ENCODE data around the gene ACADL.

ACADL gene
- 0 reads per million in 3 donors for total RNA-seq

DNA sequence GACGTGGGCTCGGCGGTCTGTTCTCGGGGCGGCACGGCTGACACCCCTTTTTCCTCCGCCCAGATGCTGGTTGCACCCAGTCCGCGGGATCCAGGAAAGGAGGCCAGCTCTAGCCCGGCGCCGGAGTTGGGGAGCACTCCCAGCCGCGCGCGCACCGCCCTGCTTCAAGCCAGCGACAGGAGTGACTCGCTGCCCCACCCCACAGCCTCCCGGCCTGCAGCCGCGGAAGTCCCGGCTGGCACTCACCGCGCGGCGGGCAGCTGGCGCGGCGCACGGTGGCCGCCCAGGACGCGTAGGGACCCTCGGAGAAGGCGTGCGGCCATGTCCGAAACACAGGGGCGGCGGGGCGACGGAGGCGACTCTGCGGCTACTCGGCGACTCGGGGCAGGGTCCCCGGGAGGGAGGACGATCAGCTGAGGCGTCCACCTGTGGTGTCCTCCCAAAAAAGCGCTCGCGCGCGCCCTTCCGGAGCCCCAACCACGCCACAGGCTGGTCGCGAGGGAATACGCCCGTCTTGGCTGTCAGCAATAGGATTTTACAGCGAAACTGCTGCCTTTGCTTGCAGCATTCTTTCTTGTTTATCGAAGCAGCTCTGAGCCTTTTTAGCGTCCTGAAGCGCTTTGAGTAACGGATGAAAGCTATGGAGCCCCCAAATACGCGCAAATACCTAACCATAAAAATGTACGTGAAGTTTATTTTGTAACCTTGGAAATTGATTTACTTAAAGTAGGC, at the start of gene ACADL:
Gene ACADL, minus strand, starts transcription at position 507 of the 732 bp plus-strand sequence. Its CDS starts 184 bp downstream, at position 323.
- no peak within 1 kb of the TSS for H3K4me3 ChIP-seq (ENCODE audit: insufficient read depth, low read depth, low read length, poor library complexity, severe bottlenecking)
- H3K27me3 ChIP-seq (replicated peaks; ENCODE audit: control insufficient read depth, insufficient read depth, low read length, poor library complexity, severe bottlenecking): peaks cover 7% of the 10 kb centered on the region
- H3K27ac ChIP-seq (ENCODE audit: insufficient read depth, low read length, poor library complexity, severe bottlenecking): no peak within 1 kb of the TSS
- H3K36me3 ChIP-seq (ENCODE audit: control insufficient read depth, insufficient read depth, low read length): no peaks in the 10 kb centered on the region
- DNase-seq: no peak
- H3K4me1 ChIP-seq (ENCODE audit: control insufficient read depth, insufficient read depth, low read length, poor library complexity, severe bottlenecking): no peaks in the 10 kb centered on the region
- H3K9me3 ChIP-seq (ENCODE audit: control insufficient read depth, low read length): no peaks in the 10 kb centered on the region

DNA sequence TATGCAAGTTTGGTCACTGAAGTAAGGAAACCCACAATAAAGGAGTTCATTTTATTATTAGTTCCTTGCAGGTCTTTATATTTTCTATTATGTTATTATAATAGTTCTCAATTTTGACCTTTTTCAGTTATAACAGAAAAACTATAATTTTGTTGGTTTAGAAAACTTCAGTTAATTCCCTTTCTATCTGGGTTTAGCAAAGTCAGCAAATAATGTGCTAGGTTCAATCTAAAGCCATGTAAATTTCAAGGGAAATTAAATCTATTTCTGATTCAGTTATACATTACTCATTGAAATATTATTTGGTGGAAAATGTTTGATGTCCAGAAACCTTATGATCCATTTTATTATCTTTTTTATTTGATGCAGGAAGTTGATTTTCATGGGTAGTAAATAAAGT, 46.1 kb upstream of the ACADL start:
- Histone ChIP-seq H3K9me3 (ENCODE audit: control insufficient read depth, low read length) (no peaks in the 10 kb centered on the region), H3K4me3 (ENCODE audit: insufficient read depth, low read depth, low read length, poor library complexity, severe bottlenecking) (no peak overlapping the region), H3K27ac (ENCODE audit: insufficient read depth, low read length, poor library complexity, severe bottlenecking) (no peak overlapping the region), H3K36me3 (ENCODE audit: control insufficient read depth, insufficient read depth, low read length) (no peaks in the 10 kb centered on the region), H3K27me3 (replicated peaks; ENCODE audit: control insufficient read depth, insufficient read depth, low read length, poor library complexity, severe bottlenecking) (no peaks in the 10 kb centered on the region), H3K4me1 (ENCODE audit: control insufficient read depth, insufficient read depth, low read length, poor library complexity, severe bottlenecking) (no peaks in the 10 kb centered on the region)
- DNase-seq: no peak

DNA sequence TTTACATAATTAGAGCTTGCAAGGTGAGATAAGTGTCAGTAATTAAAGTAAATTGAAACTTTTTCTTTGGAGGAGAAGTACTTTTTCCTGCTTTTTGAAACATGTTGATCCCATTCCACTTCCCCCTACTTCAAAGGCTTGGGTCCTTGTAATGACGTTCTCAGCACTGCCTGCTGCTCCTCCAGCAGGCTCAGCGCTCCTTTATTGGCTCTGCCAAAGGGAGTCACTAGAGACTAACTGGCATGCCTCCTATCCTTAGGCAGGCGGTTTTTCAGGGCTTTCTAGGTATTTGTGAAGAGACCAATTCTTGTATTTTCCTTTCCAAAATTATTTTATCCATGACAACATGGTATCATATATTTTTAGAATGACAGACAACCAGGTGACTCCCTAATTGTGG, 43.9 kb upstream of the ACADL start:
- Histone ChIP-seq H3K4me3 (ENCODE audit: insufficient read depth, low read depth, low read length, poor library complexity, severe bottlenecking) (no peak overlapping the region), H3K4me1 (ENCODE audit: control insufficient read depth, insufficient read depth, low read length, poor library complexity, severe bottlenecking) (no peaks in the 10 kb centered on the region), H3K27me3 (replicated peaks; ENCODE audit: control insufficient read depth, insufficient read depth, low read length, poor library complexity, severe bottlenecking) (no peaks in the 10 kb centered on the region), H3K27ac (ENCODE audit: insufficient read depth, low read length, poor library complexity, severe bottlenecking) (no peak overlapping the region), H3K36me3 (ENCODE audit: control insufficient read depth, insufficient read depth, low read length) (no peaks in the 10 kb centered on the region), H3K9me3 (ENCODE audit: control insufficient read depth, low read length) (no peaks in the 10 kb centered on the region)
- DNase-seq: no peak

DNA sequence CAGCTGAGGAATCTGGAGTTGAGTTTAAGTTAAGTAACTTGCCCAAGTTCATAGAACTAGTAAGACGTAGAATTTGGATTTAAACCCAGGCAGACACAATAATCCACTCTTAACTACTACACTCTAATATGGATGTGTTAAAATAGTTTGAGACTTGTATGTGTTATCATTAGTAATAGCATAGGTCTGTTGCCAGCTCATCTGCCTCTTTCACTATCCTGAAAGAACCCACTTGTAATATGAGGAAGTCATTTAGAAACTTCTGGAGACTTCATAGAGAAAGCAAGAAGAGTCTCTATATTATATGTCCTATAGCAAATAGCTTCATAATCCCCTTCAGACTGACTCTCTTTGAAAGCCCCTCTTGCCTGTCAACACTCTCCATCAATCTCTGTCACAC, 43.0 kb upstream of the ACADL start:
- H3K9me3 ChIP-seq (ENCODE audit: control insufficient read depth, low read length): no peaks in the 10 kb centered on the region
- H3K27me3 ChIP-seq (replicated peaks; ENCODE audit: control insufficient read depth, insufficient read depth, low read length, poor library complexity, severe bottlenecking): no peaks in the 10 kb centered on the region
- H3K27ac ChIP-seq (ENCODE audit: insufficient read depth, low read length, poor library complexity, severe bottlenecking): no peak overlapping the region
- H3K4me3 ChIP-seq (ENCODE audit: insufficient read depth, low read depth, low read length, poor library complexity, severe bottlenecking): no peak overlapping the region
- DNase-seq: no peak
- no peaks in the 10 kb centered on the region for H3K36me3 ChIP-seq (ENCODE audit: control insufficient read depth, insufficient read depth, low read length)
- H3K4me1 ChIP-seq (ENCODE audit: control insufficient read depth, insufficient read depth, low read length, poor library complexity, severe bottlenecking): no peaks in the 10 kb centered on the region

DNA sequence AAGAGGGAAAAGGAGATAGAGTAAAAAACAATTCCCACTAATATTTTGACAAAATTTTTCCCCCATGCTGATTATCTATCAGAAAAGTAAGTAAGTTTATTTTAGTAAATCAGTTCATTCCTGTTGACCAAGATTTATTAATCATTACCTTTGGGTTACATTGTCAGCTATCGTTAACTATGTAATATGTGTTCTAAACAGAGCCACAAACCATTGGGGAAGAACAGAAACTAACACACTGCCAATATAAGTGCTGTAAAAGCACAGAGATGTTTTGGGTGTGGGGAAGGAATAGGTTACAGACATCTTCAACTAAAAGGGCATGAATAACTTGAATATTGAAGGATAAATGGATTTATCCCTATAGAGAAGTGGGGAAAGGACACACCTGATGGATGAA, 42.5 kb upstream of the ACADL start:
- no peaks in the 10 kb centered on the region for H3K9me3 ChIP-seq (ENCODE audit: control insufficient read depth, low read length)
- DNase-seq: no peak
- H3K27me3 ChIP-seq (replicated peaks; ENCODE audit: control insufficient read depth, insufficient read depth, low read length, poor library complexity, severe bottlenecking): no peaks in the 10 kb centered on the region
- H3K4me1 ChIP-seq (ENCODE audit: control insufficient read depth, insufficient read depth, low read length, poor library complexity, severe bottlenecking): no peaks in the 10 kb centered on the region
- no peak overlapping the region for H3K27ac ChIP-seq (ENCODE audit: insufficient read depth, low read length, poor library complexity, severe bottlenecking)
- H3K4me3 ChIP-seq (ENCODE audit: insufficient read depth, low read depth, low read length, poor library complexity, severe bottlenecking): no peak overlapping the region
- no peaks in the 10 kb centered on the region for H3K36me3 ChIP-seq (ENCODE audit: control insufficient read depth, insufficient read depth, low read length)

DNA sequence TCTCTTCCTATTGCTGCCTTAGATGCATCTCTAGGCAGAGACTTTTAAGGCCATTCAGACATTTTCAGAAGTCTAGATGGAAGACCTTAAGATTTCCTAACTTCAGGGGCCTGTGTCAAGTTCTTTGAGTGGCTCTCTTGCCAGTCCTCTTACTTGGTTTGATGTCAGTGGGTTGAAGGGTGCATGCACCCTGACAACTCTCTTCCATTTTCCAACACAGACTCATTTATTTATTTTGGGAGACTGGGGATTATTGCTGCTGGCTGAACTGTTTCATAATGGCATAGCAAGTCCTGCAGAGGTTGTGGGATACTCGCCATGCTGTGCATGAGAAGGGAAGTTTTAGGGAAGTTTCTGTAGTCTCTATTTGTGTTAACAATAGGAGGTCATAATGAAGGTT, 39.0 kb upstream of the ACADL start:
- no peak overlapping the region for H3K4me3 ChIP-seq (ENCODE audit: insufficient read depth, low read depth, low read length, poor library complexity, severe bottlenecking)
- no peaks in the 10 kb centered on the region for H3K27me3 ChIP-seq (replicated peaks; ENCODE audit: control insufficient read depth, insufficient read depth, low read length, poor library complexity, severe bottlenecking)
- no peaks in the 10 kb centered on the region for H3K4me1 ChIP-seq (ENCODE audit: control insufficient read depth, insufficient read depth, low read length, poor library complexity, severe bottlenecking)
- no peak for DNase-seq
- H3K27ac ChIP-seq (ENCODE audit: insufficient read depth, low read length, poor library complexity, severe bottlenecking): no peak overlapping the region
- H3K36me3 ChIP-seq (ENCODE audit: control insufficient read depth, insufficient read depth, low read length): no peaks in the 10 kb centered on the region
- H3K9me3 ChIP-seq (ENCODE audit: control insufficient read depth, low read length): no peaks in the 10 kb centered on the region

DNA sequence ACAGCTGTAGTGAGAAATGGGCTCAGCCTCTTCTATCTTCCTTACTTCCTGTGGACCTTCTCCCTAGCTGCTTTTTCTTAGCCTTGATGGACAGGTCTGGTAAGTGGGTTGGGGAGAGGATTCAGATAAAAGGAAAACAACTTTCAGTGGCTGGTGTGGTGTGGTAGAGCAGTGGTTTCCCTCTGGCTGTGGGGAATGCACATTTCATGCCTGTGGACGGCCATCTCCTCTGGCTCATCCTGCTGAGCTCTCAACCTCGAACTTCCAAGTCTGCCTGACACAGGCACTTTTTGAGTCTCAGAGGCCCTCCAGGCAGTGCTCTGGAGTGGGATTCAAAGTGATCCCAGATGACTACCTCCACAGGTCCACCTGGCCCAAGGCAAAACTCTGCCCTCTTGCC, 38.6 kb upstream of the ACADL start:
- no peak overlapping the region for H3K4me3 ChIP-seq (ENCODE audit: insufficient read depth, low read depth, low read length, poor library complexity, severe bottlenecking)
- no peak for DNase-seq
- no peaks in the 10 kb centered on the region for H3K9me3 ChIP-seq (ENCODE audit: control insufficient read depth, low read length)
- no peaks in the 10 kb centered on the region for H3K36me3 ChIP-seq (ENCODE audit: control insufficient read depth, insufficient read depth, low read length)
- no peaks in the 10 kb centered on the region for H3K27me3 ChIP-seq (replicated peaks; ENCODE audit: control insufficient read depth, insufficient read depth, low read length, poor library complexity, severe bottlenecking)
- no peaks in the 10 kb centered on the region for H3K4me1 ChIP-seq (ENCODE audit: control insufficient read depth, insufficient read depth, low read length, poor library complexity, severe bottlenecking)
- no peak overlapping the region for H3K27ac ChIP-seq (ENCODE audit: insufficient read depth, low read length, poor library complexity, severe bottlenecking)

DNA sequence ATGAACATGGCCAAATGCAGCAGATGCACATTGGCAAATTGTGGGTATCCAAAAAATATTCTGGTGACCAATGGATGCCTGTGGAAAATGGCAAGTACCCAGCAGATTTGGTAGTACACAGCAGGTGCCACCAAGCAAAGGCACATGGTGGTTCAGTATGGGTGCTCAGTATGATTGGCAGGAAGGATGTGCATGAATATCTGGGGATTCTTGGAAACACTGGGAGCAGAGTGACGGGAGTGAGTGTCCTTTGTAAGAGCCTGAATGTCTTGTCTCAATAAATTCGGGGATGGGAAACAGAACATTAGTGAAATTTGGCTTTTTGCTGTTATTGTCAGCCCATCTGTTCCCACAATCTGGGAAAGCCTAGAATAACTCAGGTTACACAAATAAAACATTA, 36.8 kb upstream of the ACADL start:
- H3K27ac ChIP-seq (ENCODE audit: insufficient read depth, low read length, poor library complexity, severe bottlenecking): no peak overlapping the region
- no peak for DNase-seq
- no peaks in the 10 kb centered on the region for H3K4me1 ChIP-seq (ENCODE audit: control insufficient read depth, insufficient read depth, low read length, poor library complexity, severe bottlenecking)
- no peaks in the 10 kb centered on the region for H3K27me3 ChIP-seq (replicated peaks; ENCODE audit: control insufficient read depth, insufficient read depth, low read length, poor library complexity, severe bottlenecking)
- H3K4me3 ChIP-seq (ENCODE audit: insufficient read depth, low read depth, low read length, poor library complexity, severe bottlenecking): no peak overlapping the region
- H3K36me3 ChIP-seq (ENCODE audit: control insufficient read depth, insufficient read depth, low read length): no peaks in the 10 kb centered on the region
- H3K9me3 ChIP-seq (ENCODE audit: control insufficient read depth, low read length): no peaks in the 10 kb centered on the region

DNA sequence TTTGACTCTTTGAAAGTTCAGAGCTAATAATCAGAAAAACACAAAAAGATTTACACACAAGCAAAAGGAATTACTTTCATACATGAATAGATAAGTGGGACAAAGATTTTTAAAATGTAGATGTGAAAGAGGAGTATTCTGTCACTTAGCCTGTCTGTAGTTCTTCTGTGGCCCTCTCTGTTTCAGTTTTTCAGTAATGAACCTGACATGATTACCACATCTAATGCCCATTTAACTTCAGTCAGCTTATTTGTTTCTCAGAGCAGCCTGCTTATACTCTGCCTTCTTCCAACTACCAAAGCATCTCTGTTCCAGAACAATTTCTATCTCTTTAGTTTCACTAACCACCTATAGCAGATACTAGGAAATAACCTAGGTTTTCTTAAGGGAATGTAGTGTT, 34.4 kb upstream of the ACADL start:
- Histone ChIP-seq H3K27me3 (replicated peaks; ENCODE audit: control insufficient read depth, insufficient read depth, low read length, poor library complexity, severe bottlenecking) (no peaks in the 10 kb centered on the region), H3K36me3 (ENCODE audit: control insufficient read depth, insufficient read depth, low read length) (no peaks in the 10 kb centered on the region), H3K9me3 (ENCODE audit: control insufficient read depth, low read length) (no peaks in the 10 kb centered on the region), H3K4me1 (ENCODE audit: control insufficient read depth, insufficient read depth, low read length, poor library complexity, severe bottlenecking) (no peaks in the 10 kb centered on the region), H3K27ac (ENCODE audit: insufficient read depth, low read length, poor library complexity, severe bottlenecking) (no peak overlapping the region), H3K4me3 (ENCODE audit: insufficient read depth, low read depth, low read length, poor library complexity, severe bottlenecking) (no peak overlapping the region)
- no peak for DNase-seq

DNA sequence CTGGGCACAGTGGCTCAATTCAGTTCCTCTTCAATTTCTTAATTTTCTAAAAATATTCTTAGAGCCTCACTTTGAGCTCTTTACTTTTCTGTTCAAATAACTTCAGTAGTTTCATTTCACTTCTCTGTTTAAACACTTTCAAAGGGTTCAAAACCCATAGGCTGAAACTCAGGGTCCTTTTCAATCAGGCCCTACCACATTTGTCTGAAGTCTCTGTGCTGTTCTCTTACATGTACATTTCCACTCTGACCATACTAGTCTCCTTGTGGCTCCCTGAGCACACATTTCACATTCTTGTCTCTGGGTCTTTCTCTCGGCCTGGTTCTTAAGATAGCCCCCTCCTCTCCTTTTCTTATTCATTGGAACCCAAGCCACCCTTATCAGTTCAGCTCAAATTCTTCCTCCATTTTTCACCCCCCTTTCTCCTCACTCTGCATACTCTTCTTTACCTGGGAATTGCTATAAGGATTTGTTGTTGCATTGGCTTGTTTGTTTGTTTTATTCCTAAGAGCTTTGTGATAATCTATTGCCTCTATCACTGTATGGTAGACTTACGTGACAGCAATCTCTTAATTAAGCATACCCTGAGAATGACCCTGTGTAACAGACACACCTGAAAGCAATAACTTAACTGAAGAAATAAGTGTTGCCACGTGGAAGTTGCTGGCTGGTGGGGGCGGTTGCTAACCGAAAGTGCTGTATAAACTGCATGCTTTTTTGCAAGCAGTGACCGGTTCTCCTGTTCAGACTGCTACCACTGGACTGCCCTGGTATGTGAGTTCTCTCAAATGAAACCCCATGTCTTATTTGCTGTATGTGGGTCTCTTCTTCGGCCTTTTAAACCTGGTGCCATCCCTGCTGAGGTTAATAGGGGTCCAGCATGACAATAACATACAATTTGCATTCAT, 27.7 kb upstream of the ACADL start:
- Histone ChIP-seq H3K9me3 (ENCODE audit: control insufficient read depth, low read length) (no peaks in the 10 kb centered on the region), H3K4me3 (ENCODE audit: insufficient read depth, low read depth, low read length, poor library complexity, severe bottlenecking) (no peak overlapping the region), H3K27ac (ENCODE audit: insufficient read depth, low read length, poor library complexity, severe bottlenecking) (no peak overlapping the region), H3K4me1 (ENCODE audit: control insufficient read depth, insufficient read depth, low read length, poor library complexity, severe bottlenecking) (no peaks in the 10 kb centered on the region), H3K36me3 (ENCODE audit: control insufficient read depth, insufficient read depth, low read length) (no peaks in the 10 kb centered on the region), H3K27me3 (replicated peaks; ENCODE audit: control insufficient read depth, insufficient read depth, low read length, poor library complexity, severe bottlenecking) (no peaks in the 10 kb centered on the region)
- DNase-seq: no peak
